ENCODE measurements around the gene DNAJC1. TPM values are rescaled to one million over a fixed set of nuclear protein-coding genes. Genes with fewer than 3 reads are reported as not detected.

DNAJC1 gene
- total and polyA plus RNA-seq, 2 of the 8 experiments (the other 6 are each of a cell fraction or from before 2014, with no cell fraction given), result 6.8 to 14.8 TPM

- Histone ChIP-seq H3K18ac (ENCODE audit: extremely low read depth, low read length) (no peak overlapping the region), H3K4me3 (ENCODE audit: extremely low read depth in 1 of 4, insufficient read depth in 2 of 4, low read depth in 3 of 4, low read length in 4 of 4) (no peak overlapping the region), H3K36me3 (ENCODE audit: control insufficient read depth in 2 of 4, insufficient read depth in 4 of 4, low read length in 3 of 4) (no peaks in the 10 kb centered on the region), H3K9me3 (ENCODE audit: insufficient read depth in 2 of 2, low read depth in 1 of 2, low read length in 1 of 2) (no peaks in the 10 kb centered on the region; a peak in 1 of 4 replicates), H3K4me2 (ENCODE audit: insufficient read depth in 1 of 2, low read depth in 2 of 2, low read length in 2 of 2) (no peak overlapping the region), H3K14ac (ENCODE audit: insufficient read length) (no peak overlapping the region), H2BK12ac (ENCODE audit: low read depth, low read length) (no peak overlapping the region), H3K9ac (replicated peaks in 1 of 4; ENCODE audit: extremely low read depth in 1 of 4, low read depth in 3 of 4, low read length in 3 of 4) (no peak overlapping the region), H2AFZ (ENCODE audit: low read length) (no peak overlapping the region), H3K4ac (replicated peaks; ENCODE audit: insufficient read length, low read depth, low read length) (no peak overlapping the region), H3K23me2 (ENCODE audit: low read depth, low read length) (no peaks in the 10 kb centered on the region), H3K27ac (ENCODE audit: low read depth, low read length) (no peak overlapping the region), H2BK5ac (ENCODE audit: low read depth, low read length) (no peak overlapping the region), H2BK20ac (ENCODE audit: low read length) (no peak overlapping the region), H2BK120ac (replicated peaks; ENCODE audit: low read depth, low read length) (no peak overlapping the region), H4K5ac (ENCODE audit: insufficient read length, low read depth, low read length) (no peak overlapping the region), H2AK5ac (ENCODE audit: low read depth, low read length) (no peak overlapping the region), H4K91ac (replicated peaks; ENCODE audit: insufficient read length, low read length) (no peak overlapping the region), H4K8ac (ENCODE audit: extremely low read depth, insufficient read depth, low read length) (no peak overlapping the region), H3K4me1 (replicated peaks in 1 of 4; ENCODE audit: control insufficient read depth in 3 of 4, insufficient read depth in 4 of 4, low read length in 3 of 4) (no peaks in the 10 kb centered on the region), H4K20me1 (replicated peaks in 1 of 2; ENCODE audit: control insufficient read depth in 1 of 2, insufficient read depth in 2 of 2, low read length in 2 of 2) (no peaks in the 10 kb centered on the region), H3K79me2 (ENCODE audit: control insufficient read depth in 1 of 2, insufficient read depth in 2 of 2, low read length in 2 of 2) (no peaks in the 10 kb centered on the region), H2BK15ac (ENCODE audit: low read length) (no peak overlapping the region), H3K79me1 (ENCODE audit: low read depth, low read length) (no peaks in the 10 kb centered on the region), H3K56ac (replicated peaks; ENCODE audit: insufficient read length, low read depth, low read length) (no peak overlapping the region), H3K23ac (ENCODE audit: insufficient read length) (no peak overlapping the region), H3K27me3 (replicated peaks in 1 of 4; ENCODE audit: control insufficient read depth in 3 of 4, extremely low read depth in 1 of 4, insufficient read depth in 3 of 4, low read length in 3 of 4) (no peaks in the 10 kb centered on the region)
- ChIA-PET POLR2A (ENCODE audit: partially characterized antibody) (no interaction called here), CTCF (ENCODE audit: partially characterized antibody) (interaction anchor here (1.0 to 2.2 kb wide), 9 partner anchors 10 to 546 kb away, joined by 3 to 8 read pairs (median 5); no protein-coding TSS in a partner anchor)
- TF ChIP-seq TCF12 (IDR thresholded peaks at IDR 0.05; ENCODE audit: low read depth, low read length) (no peak), ASH2L (IDR thresholded peaks at IDR 0.05; ENCODE audit: low read length) (no peak), CTBP2 (IDR thresholded peaks at IDR 0.05; ENCODE audit: borderline replicate concordance, insufficient read depth, insufficient read length, low read length) (no peak), EP300 (IDR thresholded peaks at IDR 0.05; ENCODE audit: borderline replicate concordance in 1 of 2, low read depth in 2 of 2, low read length in 2 of 2) (no peak), NANOG (IDR thresholded peaks at IDR 0.05; ENCODE audit: insufficient read depth, low read depth, low read length, poor library complexity, severe bottlenecking) (no peak), HDAC2 (IDR thresholded peaks at IDR 0.05; ENCODE audit: borderline replicate concordance in 1 of 2, low read depth in 2 of 2, low read length in 2 of 2) (no peak), KDM4A (IDR thresholded peaks at IDR 0.05; ENCODE audit: low read depth, low read length, severe bottlenecking) (no peak), GTF2F1 (IDR thresholded peaks at IDR 0.05; ENCODE audit: borderline replicate concordance, low read depth, low read length) (no peak)
- DNase-seq (ENCODE audit: low read depth in 1 of 2, low spot score in 2 of 2) (no peak), FAIRE-seq (no peak)
- 86% methylated on average over 4 of the region's 4 CpGs; no CpG with 5 or more reads in 1 of the 2 experiments for WGBS, 2 experiments (ENCODE audit: extremely low coverage in 1 of 2, insufficient coverage in 1 of 2, insufficient read length in 1 of 2, insufficient replicate concordance in 2 of 2, low coverage in 1 of 2, low lambda C conversion rate in 2 of 2, missing lambda C conversion rate in 1 of 2)
These were observed 7.0 kb upstream of the DNAJC1 start for GRCh38 chr10:22010539-22010938.
